T-cell (primary cell): ENCODE data around the gene KLHL26. TPM values are rescaled to one million over a fixed set of nuclear protein-coding genes. Genes with fewer than 3 reads are reported as not detected.

ENCODE experiments used
- ATAC-seq, 4 experiments: fragments of 200-7000 bp in 3 of 4; fragments of 150-1000 bp in 1 of 4; cut with Tn5 transposase; replicated peaks in 1 of 4; 1 replicate in 3 of 4; 2 replicates in 1 of 4; pipeline ENCODE4 v1.10.0; 2021; ENCODE audit warnings: moderate library complexity in 3 of 4, mild to moderate bottlenecking in 2 of 4, moderate number of reproducible peaks in 1 of 4
- CTCF ChIA-PET, 2 donors: fragments of 300-600 bp; sonication (Branson Sonifier 250); formaldehyde crosslinking; loops; one replicate each; lab custom pipeline; 2022; ENCODE audit warnings: antibody characterized with exemption in 2 of 2; lab: Charles Lee
- POLR2A ChIA-PET, 2 donors: fragments of 300-600 bp; sonication (Branson Sonifier 250); formaldehyde crosslinking; loops; one replicate each; lab custom pipeline; 2022; ENCODE audit warnings: antibody characterized with exemption in 2 of 2; lab: Charles Lee
- DNase-seq, 35 experiments: peaks; one replicate each; pipeline versions ENCODE4 v3.0.0 to v3.0.0-alpha.2; 2013 to 2023
- H3K27ac ChIP-seq: one replicate; pipeline ENCODE4 v1.5.1; 2013; ENCODE audit warnings: low read length
- H3K27me3 ChIP-seq, 2 experiments: replicated peaks in 1 of 2; 1 replicate in 1 of 2; 2 replicates in 1 of 2; pipeline versions ENCODE4 v1.6.1 to v1.7.0; 2013; ENCODE audit warnings: low read length in 1 of 2, mixed read lengths in 1 of 2; ENCODE audit not compliant: control insufficient read depth in 2 of 2, insufficient read depth in 2 of 2; ENCODE audit errors: extremely low read depth in 1 of 2
- H3K36me3 ChIP-seq, 2 donors: 1 replicate in 1 of 2; 2 replicates in 1 of 2; pipeline versions ENCODE4 v1.6.1 to v1.7.0; 2013; ENCODE audit warnings: low read length in 1 of 2; ENCODE audit not compliant: control insufficient read depth in 2 of 2, insufficient read depth in 1 of 2; ENCODE audit errors: extremely low read depth in 1 of 2
- H3K4me1 ChIP-seq, 2 experiments: 1 replicate in 1 of 2; 2 replicates in 1 of 2; pipeline versions ENCODE4 v1.6.1 to v1.7.0; 2013; ENCODE audit warnings: low read length in 2 of 2, mixed read lengths in 1 of 2; ENCODE audit not compliant: insufficient read depth in 2 of 2, control insufficient read depth in 1 of 2; ENCODE audit errors: extremely low read depth in 1 of 2
- H3K4me3 ChIP-seq, 2 donors: 1 replicate in 1 of 2; 2 replicates in 1 of 2; pipeline versions ENCODE4 v1.5.1 to v1.7.0; 2013; ENCODE audit warnings: mild to moderate bottlenecking in 2 of 2, low read length in 1 of 2, moderate library complexity in 1 of 2; ENCODE audit not compliant: control insufficient read depth in 1 of 2; ENCODE audit errors: extremely low read depth in 1 of 2
- H3K9me3 ChIP-seq: 2 replicates; pipeline ENCODE4 v1.7.0; 2013
- H3K27ac Mint-ChIP-seq, 2 donors: one replicate each; pipeline ENCODE4 v1.8.0; 2020 to 2021; ENCODE audit warnings: mild to moderate bottlenecking in 2 of 2, mixed read lengths in 2 of 2
- H3K27me3 Mint-ChIP-seq, 2 donors: one replicate each; pipeline ENCODE4 v1.8.0; 2021 to 2022; ENCODE audit warnings: mixed read lengths in 2 of 2
- H3K36me3 Mint-ChIP-seq: one replicate; pipeline ENCODE4 v1.8.0; 2021; ENCODE audit warnings: mixed read lengths
- H3K4me1 Mint-ChIP-seq, 3 donors: one replicate each; pipeline ENCODE4 v1.8.0; 2020 to 2022; ENCODE audit warnings: mixed read lengths in 3 of 3, mild to moderate bottlenecking in 1 of 3
- H3K4me3 Mint-ChIP-seq, 3 donors: one replicate each; pipeline ENCODE4 v1.8.0; 2020 to 2022; ENCODE audit warnings: mild to moderate bottlenecking in 3 of 3, mixed read lengths in 3 of 3, moderate library complexity in 3 of 3
- H3K9me3 Mint-ChIP-seq, 3 donors: one replicate each; pipeline ENCODE4 v1.8.0; 2020 to 2022; ENCODE audit warnings: mixed read lengths in 3 of 3
- WGBS: methylation state at CpG from one replicate; pipeline ENCODE4 v1.1.5; 2013; ENCODE audit warnings: missing lambda C conversion rate; ENCODE audit not compliant: insufficient coverage; 5-methylcytosine and 5-hydroxymethylcytosine counted together
- total RNA-seq, 35 experiments: library from RNA in 6 of 35; stranded (reverse) in 6 of 35; fragments of 120-200 nt in 1 of 35; gene quantifications; one replicate each; pipeline versions ENCODE4 v1.2.1 to v1.2.4 and lab custom pipeline; 2013 to 2026

Gene KLHL26
- total RNA-seq, 5 donors from 2014 or later (not counting 1 experiment from before 2014, with no cell fraction given), result 8.8 to 16.4 (median 14.1) TPM

DNA sequence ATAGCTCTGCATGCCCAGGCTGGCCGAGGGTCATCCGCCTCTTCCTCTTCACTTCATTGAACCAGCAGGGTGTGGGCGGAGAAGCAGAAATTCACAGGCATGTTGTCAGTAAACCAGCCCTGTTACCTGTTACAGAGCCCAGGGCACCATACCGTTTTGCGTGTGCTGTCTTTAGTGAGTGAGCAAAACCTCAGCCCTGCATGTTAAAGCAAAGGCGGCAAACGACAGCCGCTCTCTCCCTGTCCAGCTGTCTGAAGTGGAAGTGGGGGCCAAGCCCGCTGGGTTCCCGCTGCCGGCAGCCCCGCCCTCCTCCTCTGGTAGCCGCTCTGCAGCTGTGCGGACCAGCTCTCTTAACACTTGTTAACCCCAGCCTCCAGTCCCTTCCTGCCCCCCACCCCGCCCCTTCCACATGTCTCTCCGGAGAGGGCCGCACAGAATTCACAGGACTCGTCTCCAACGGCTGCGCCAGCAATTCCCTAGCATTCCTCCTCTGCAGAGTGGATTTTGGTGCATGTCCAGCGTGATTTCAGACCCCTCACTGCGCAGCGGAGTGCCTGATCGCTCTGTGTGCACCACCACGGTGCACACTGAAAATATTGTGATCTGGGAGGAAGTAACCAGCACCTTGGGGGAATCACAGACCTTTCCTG lies 12.7 kb downstream of the KLHL26 start:
- Mint-ChIP-seq H3K4me3 (peak overlapping the region in 1 of 3 donors; percentile 61), H3K36me3 (peaks cover 5% of the 10 kb centered on the region), H3K27ac (no peak overlapping the region), H3K27me3 (no peaks in the 10 kb centered on the region), H3K4me1 (peaks cover 14 to 45% (median 21%) of the 10 kb centered on the region in 3 donors), H3K9me3 (no peaks in the 10 kb centered on the region)
- Histone ChIP-seq H3K36me3 (peaks cover 0 to 6% of the 10 kb centered on the region in 2 donors), H3K4me3 (peak overlapping the region in 1 of 2 donors; percentile 17), H3K27me3 (peaks cover 0 to 2% of the 10 kb centered on the region in 2 experiments), H3K27ac (no peak overlapping the region), H3K9me3 (no peaks in the 10 kb centered on the region), H3K4me1 (peaks cover 0 to 18% of the 10 kb centered on the region in 2 experiments)
- ChIA-PET POLR2A (interaction anchor here in 1 of 2 donors (0.5 kb wide), 1 partner anchor 124 kb away, joined by 8 read pairs; no protein-coding TSS in a partner anchor), CTCF (no interaction called here)
- WGBS, result 69% methylated on average over 20 of the region's 25 CpGs
- ATAC-seq (peak in 3 of 4 experiments; percentile 20 to 48 (median 23)), DNase-seq (peak in 1 of 35 experiments; percentile 22)

GRCh38 chr19:18650021-18650390 lies 13.2 kb downstream of the KLHL26 start:
- H3K27me3 ChIP-seq, result peaks cover 0 to 2% of the 10 kb centered on the region in 2 experiments
- H3K36me3 ChIP-seq, result peaks cover 0 to 8% of the 10 kb centered on the region in 2 donors
- no peak overlapping the region for H3K4me3 ChIP-seq
- no peaks in the 10 kb centered on the region for H3K9me3 ChIP-seq
- 73% methylated on average over 16 of the region's 17 CpGs for WGBS
- no peak overlapping the region for H3K27ac ChIP-seq
- CTCF ChIA-PET, result no interaction called here
- Mint-ChIP-seq H3K4me3 (peak overlapping the region in 1 of 3 donors; percentile 61), H3K9me3 (no peaks in the 10 kb centered on the region), H3K27ac (no peak overlapping the region), H3K36me3 (peaks cover 5% of the 10 kb centered on the region), H3K4me1 (peaks cover 14 to 47% (median 20%) of the 10 kb centered on the region in 3 donors), H3K27me3 (no peaks in the 10 kb centered on the region)
- H3K4me1 ChIP-seq, result peaks cover 0 to 15% of the 10 kb centered on the region in 2 experiments
- no peak for DNase-seq
- no peak for ATAC-seq
- POLR2A ChIA-PET, result no interaction called here

GRCh38 chr19:18650468-18651041 lies 13.7 kb downstream of the KLHL26 start:
- POLR2A ChIA-PET, result no interaction called here

GRCh38 chr19:18651300-18651699 lies 14.5 kb downstream of the KLHL26 start:
- Histone ChIP-seq H3K4me3 (no peak overlapping the region), H3K4me1 (peaks cover 0 to 20% of the 10 kb centered on the region in 2 experiments), H3K27ac (no peak overlapping the region), H3K27me3 (peaks cover 0 to 2% of the 10 kb centered on the region in 2 experiments), H3K9me3 (no peaks in the 10 kb centered on the region), H3K36me3 (peaks cover 0 to 8% of the 10 kb centered on the region in 2 donors)
- no peaks in the 10 kb centered on the region for H3K27me3 Mint-ChIP-seq
- CTCF ChIA-PET, result no interaction called here
- no peaks in the 10 kb centered on the region for H3K9me3 Mint-ChIP-seq
- H3K36me3 Mint-ChIP-seq, result peaks cover 5% of the 10 kb centered on the region
- no peak overlapping the region for H3K4me3 Mint-ChIP-seq
- peaks cover 14 to 45% (median 24%) of the 10 kb centered on the region in 3 donors for H3K4me1 Mint-ChIP-seq
- 57% methylated on average over 1 of the region's 1 CpG for WGBS
- DNase-seq (no peak), ATAC-seq (no peak)
- POLR2A ChIA-PET, result no interaction called here
- H3K27ac Mint-ChIP-seq, result no peak overlapping the region

More at GRCh38 chr19:18650468-18651041, 13.7 kb downstream of the KLHL26 start:
- no peak overlapping the region for H3K4me3 Mint-ChIP-seq
- no peaks in the 10 kb centered on the region for H3K9me3 ChIP-seq
- peaks cover 0 to 18% of the 10 kb centered on the region in 2 experiments for H3K4me1 ChIP-seq
- peaks cover 14 to 47% (median 22%) of the 10 kb centered on the region in 3 donors for H3K4me1 Mint-ChIP-seq
- ATAC-seq, result no peak
- no peak overlapping the region for H3K27ac ChIP-seq
- H3K36me3 ChIP-seq, result peaks cover 0 to 8% of the 10 kb centered on the region in 2 donors
- H3K27ac Mint-ChIP-seq, result no peak overlapping the region
- no peak overlapping the region for H3K4me3 ChIP-seq
- no peak for DNase-seq
- CTCF ChIA-PET, result no interaction called here
- no peaks in the 10 kb centered on the region for H3K27me3 Mint-ChIP-seq
- WGBS, result 92% methylated on average over 34 of the region's 34 CpGs
- H3K36me3 Mint-ChIP-seq, result peaks cover 5% of the 10 kb centered on the region
- no peaks in the 10 kb centered on the region for H3K9me3 Mint-ChIP-seq
- H3K27me3 ChIP-seq, result peaks cover 0 to 2% of the 10 kb centered on the region in 2 experiments

DNA sequence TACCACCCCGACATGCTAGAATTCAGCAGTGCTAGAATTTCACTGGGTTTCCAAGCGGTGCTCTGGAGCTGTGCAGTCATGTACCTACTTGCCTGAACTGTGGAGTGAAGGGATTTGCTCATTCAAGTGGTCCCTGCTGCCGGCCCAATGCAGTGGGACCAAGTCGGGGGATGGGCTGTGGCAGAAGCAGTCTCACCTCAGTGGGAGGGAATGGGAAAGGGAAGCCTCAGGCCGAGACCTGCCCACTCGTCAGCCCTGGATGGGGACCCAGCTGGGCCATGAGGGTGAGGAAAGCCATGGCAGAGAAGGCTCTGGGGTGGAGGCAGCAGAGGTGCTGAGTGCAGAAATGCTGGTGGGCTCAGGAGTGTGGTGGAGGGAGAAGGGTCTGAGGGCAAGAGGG lies 14.9 kb downstream of the KLHL26 start:
- Mint-ChIP-seq H3K27ac (peak overlapping the region in 1 of 2 donors; percentile 22), H3K4me3 (no peak overlapping the region), H3K27me3 (no peaks in the 10 kb centered on the region), H3K9me3 (no peaks in the 10 kb centered on the region), H3K4me1 (peaks cover 14 to 41% (median 22%) of the 10 kb centered on the region in 3 donors), H3K36me3 (peaks cover 5% of the 10 kb centered on the region)
- H3K27ac ChIP-seq, result no peak overlapping the region
- WGBS, result 93% methylated on average over 5 of the region's 6 CpGs
- H3K27me3 ChIP-seq, result peaks cover 0 to 2% of the 10 kb centered on the region in 2 experiments
- H3K9me3 ChIP-seq, result no peaks in the 10 kb centered on the region
- CTCF ChIA-PET, result no interaction called here
- peaks cover 0 to 17% of the 10 kb centered on the region in 2 experiments for H3K4me1 ChIP-seq
- no peak for DNase-seq
- H3K36me3 ChIP-seq, result peaks cover 0 to 8% of the 10 kb centered on the region in 2 donors
- no peak overlapping the region for H3K4me3 ChIP-seq
- POLR2A ChIA-PET, result interaction anchor here in 1 of 2 donors (0.6 kb wide), 1 partner anchor 77 kb away, joined by 6 read pairs; no protein-coding TSS in a partner anchor
- no peak for ATAC-seq

- no peak overlapping the region for H3K4me3 Mint-ChIP-seq
- no peaks in the 10 kb centered on the region for H3K9me3 ChIP-seq
- POLR2A ChIA-PET, result no interaction called here
- no peak overlapping the region for H3K27ac Mint-ChIP-seq
- H3K27me3 Mint-ChIP-seq, result no peaks in the 10 kb centered on the region
- ATAC-seq (no peak), DNase-seq (no peak)
- CTCF ChIA-PET, result no interaction called here
- peaks cover 5% of the 10 kb centered on the region for H3K36me3 Mint-ChIP-seq
- H3K27ac ChIP-seq, result no peak overlapping the region
- WGBS, result 100% methylated on average over 1 of the region's 1 CpG
- no peak overlapping the region for H3K4me3 ChIP-seq
- peaks cover 0 to 8% of the 10 kb centered on the region in 2 donors for H3K36me3 ChIP-seq
- peaks cover 0 to 14% of the 10 kb centered on the region in 2 experiments for H3K4me1 ChIP-seq
- H3K9me3 Mint-ChIP-seq, result no peaks in the 10 kb centered on the region
- no peaks in the 10 kb centered on the region for H3K27me3 ChIP-seq
- H3K4me1 Mint-ChIP-seq, result peaks cover 15 to 43% (median 28%) of the 10 kb centered on the region in 3 donors
Measured at GRCh38 chr19:18653853-18654252, 17.0 kb downstream of the KLHL26 start.
